ELF-1 (cell line): ENCODE measurements around the gene STXBP5L.
"Not testable (repeated sequence)": the region's sequence is repeated elsewhere in the genome, so short reads cannot be mapped to it uniquely, and the experiment has no call there.

ENCODE experiments used
- DNase-seq: peaks from one replicate; pipeline ENCODE4 v3.0.0-alpha.2; 2016; ENCODE audit warnings: low read depth, low spot score

Gene STXBP5L

DNA sequence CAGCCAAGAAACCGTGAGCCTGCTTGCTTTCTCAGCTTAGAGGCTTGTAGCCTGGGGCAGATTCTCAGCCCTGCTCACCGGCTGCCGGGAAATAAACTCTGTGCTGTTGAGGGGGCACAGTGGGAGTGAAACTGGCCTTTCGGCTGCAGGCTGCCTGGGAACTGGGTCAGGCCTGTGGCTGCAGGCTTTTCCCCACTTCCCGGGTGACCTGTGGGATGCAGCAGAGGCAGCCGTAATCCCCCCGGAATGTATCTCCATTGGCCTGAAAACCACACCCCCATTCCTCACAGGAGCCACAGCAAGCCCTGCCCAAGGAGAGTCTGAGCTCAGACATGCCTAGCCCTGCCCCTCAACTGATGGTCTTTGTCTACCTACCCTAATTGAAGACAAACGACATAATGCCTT is 110.9 kb downstream of the STXBP5L start:
- DNase-seq: peak; percentile 18

DNA sequence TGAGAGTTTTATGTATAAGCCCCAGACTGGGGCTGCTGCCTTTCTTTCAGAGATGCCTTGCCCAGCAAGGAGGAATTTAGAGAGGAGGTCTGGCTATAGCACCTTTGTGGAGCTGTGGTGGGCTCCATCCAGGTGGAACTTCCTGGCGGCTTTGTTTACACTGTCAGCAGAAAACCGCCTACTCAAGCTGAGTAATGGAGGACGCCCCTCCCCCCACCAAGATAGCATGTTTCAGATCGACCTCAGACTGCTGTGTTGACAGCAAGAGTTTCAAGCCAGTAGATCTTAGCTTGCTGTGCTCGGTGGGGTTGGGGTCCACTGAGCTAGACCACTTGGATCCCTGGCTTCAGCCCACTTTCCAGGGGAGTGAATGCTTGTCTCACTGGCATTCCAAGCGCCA is 155.6 kb downstream of the STXBP5L start:
- peak; percentile 49 for DNase-seq

DNA sequence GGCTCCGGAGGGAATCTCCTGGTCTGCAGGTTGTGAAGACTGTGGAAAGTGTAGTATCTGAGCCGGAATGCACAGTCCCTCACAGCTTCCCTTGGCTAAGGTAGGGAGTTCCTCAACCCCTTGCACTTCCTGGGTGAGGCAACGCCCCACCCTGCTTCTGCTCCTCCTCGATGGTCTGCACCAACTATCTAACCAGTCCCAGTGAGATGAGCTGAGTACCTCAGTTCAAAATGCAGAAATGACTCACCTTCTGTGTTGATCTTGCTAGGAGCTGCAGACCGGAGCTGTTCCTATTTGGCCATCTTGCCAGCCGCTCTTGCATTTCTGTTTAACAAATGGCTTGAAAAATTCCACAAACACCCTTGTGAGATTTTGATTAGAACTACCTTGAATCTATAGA is 156.1 kb downstream of the STXBP5L start:
- DNase-seq: no peak

DNA sequence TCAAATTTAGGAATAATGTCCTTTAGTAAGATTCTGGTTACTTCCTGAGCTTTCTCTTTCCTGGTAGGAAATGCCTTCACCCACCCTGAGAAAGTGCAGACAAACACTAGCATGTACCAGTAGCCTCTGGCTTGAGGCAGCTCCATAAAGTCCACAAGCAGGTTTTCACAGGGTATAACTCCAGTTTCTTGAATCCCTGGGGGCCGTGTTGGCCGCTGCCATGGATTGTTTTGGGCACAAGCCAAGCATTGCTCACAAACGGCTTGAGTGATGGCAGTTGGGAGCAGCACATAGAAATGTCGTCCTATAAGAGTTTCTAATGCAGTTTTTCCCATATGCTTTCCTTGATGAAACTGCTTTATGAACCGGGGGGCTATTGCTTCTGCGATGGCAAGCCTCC is 164.1 kb downstream of the STXBP5L start:
- no peak for DNase-seq

DNA sequence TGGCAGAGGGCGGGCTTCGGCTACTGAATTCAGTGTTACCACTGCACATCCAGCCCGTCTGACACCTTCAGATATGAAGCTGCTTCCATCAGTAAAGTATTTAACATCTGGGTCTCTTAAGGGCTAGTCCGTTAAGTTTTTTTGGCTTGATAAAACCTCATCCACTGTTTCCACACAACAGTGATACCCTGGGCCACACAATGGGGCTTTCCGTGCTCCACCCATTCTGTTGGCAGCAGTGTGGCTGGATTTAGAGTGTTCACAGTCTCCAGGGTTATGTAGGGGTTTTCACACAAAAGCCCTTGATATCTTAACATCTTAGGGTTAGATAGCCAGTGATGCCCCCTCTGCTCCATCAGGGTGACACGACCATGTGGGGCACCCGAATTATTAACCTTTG is 165.0 kb downstream of the STXBP5L start:
- DNase-seq: no peak

DNA sequence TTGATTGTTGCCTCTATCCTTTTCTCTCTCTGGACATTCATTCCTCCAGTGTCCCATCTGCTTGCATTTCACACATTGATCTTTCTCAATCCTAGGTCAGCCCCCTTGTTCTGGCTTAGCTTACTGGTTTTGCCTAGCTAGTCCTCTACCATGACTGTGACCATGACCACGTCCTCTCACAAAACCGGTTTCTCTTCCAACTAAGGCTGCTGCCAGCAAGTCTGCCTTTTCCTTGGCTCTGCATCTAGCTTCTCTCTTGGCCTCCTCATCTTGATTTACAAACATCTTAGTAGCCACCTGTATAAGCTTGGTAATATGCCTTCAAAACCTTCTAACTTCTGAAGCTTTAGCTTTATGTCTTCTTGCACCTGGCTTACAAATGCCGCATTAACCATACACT is 167.2 kb downstream of the STXBP5L start:
- DNase-seq: no peak

DNA sequence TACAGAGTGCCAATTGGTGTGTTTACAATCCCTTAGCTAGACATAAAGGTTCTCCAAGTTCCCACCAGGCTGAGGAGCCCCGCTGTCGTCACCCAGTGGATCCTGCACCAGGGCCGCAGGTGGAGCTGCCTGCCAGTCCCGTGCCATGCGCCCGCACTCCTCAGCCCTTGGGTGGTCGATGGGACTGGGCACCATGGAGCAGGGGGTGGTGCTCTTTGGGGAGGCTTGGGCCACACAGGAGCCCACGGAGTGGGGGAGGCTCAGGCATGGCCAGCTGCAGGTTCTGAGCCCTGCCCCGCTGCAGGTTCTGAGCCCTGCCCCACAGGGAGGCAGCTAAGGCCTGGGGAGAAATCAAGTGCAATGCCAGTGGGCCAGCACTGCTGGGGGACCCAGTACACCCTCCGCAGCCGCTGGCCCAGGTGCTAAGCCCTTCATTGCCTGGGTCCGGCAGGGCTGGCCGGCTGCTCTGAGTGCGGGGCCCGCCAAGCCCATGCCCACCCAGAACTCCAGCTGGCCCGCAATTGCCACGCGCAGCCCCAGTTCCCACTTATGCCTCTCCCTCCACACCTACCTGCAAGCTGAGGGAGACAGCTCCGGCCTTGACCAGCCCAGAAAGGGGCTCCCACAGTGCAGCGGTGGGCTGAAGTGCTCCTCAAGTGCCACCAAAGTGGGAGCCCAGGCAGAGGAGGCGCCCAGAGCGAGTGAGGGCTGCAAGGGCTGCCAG is 170.5 kb downstream of the STXBP5L start:
- DNase-seq: not testable (repeated sequence)

DNA sequence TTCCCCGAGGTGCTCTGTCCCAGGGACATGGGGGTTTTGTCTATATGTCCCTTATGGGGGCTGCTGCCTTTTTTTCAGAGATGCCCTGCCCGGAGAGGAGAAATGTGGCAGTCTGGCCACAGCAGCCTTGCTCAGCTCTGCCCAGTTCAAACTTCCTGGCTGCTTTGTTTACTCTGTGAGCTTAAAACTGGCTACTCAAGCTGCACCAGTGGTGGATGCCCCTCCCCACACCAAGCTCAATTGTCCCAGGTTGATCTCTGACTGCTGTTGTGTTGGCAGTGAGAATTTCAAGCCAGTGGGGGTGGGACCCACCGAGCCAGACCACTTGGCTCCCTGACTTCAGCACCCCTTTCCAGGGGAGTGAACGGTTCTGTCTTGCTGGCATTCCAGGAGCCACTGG is 188.9 kb downstream of the STXBP5L start:
- no peak for DNase-seq

DNA sequence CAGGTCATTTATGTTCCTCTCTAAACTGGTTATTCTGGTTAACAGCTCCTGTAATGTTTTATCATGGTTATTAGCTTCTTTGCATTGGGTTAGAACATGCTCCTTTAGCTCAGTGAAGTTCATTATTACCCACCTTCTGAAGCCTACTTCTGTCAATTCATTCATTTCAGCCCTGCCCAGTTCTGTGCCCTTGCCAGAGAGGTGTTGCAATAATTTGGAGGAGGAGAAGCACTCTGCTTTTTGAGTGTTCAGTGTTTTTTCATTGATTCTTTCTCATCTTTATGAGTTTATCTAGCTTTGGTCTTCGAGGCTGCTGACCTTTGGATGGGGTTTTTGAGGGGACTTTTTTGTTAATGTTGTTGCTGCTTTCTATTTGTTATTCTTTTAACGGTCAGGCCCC is 203.1 kb downstream of the STXBP5L start:
- DNase-seq: not testable (repeated sequence)

DNA sequence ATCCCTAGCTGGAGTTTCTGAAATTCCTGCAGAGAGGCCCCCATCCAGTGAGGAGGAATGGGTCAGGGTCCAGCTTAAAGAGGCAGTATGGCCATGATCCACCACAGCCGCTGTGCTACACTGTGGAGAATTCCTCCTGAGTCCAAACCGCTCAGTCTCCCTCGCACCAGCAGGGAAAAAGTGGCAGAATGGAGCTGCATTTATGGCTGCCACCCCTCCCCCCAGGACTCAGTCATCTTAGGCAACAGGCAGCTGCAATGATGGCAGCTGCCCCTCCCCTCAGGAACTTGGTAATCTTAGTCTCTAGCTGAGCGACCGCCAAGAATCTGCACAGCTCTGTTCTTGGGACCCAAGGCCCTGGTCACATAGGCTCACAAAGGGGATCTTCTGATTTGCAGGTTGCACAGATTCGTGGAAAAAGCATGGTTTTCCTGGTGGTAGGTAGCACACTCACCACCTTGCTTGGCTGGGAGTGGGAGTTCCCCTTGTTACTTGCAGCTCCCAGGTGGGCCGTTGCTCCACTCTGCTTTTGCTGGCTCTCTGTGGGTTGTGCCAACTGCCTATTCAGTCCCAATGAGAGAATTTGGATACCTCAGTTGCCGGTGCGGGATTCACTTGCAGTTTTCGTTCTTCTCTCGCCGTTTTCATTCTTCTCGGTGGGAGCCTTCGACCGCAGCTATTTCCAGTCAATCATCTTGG is 204.1 kb downstream of the STXBP5L start:
- peak; percentile 59 for DNase-seq

DNA sequence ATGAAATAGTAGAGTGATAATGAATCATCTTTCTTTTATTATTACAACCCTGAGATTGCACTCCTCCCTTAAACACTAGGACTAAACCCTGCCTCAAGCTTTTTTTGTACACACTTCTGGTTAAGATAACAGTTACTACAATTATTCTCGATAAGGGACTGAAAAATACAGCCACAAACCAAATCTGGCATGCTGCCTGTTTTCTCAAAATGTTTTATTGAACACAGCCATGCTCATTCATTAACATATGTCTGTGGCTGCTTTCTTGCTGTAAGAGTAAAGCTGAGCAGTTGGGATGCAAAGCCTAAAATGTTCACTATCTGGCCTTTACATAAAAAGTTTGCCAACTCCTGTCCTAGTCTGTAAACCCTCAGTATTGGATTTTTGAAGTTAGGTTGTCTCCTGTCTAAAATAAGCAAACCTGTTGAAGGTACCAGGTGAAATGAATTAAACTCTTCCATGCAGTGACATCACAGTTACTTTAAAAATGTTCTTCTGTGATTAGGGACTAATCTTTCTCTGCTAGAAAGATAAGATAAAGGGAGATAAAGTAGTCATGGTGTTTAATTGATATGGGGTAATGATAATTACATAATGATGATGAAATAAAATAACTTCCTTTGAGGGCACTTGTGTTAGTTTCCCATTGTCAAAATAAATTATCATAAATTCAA is 218.2 kb downstream of the STXBP5L start:
- DNase-seq: no peak

DNA sequence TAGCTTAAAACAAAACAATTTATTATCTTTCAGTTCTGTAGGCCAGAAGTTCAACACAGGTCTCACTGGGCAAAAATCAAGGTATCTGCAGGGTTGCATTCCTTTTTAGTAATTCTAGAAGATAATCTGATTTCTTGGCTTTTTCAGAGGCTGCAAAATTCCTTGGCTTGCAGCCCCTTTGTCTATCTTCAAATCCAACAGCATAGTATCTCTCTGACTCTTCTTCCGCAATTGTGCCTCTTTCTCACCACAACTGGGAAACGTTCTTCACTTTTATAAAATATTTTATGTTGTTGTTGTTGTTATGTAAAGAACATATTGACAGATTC is 218.7 kb downstream of the STXBP5L start:
- no peak for DNase-seq

DNA sequence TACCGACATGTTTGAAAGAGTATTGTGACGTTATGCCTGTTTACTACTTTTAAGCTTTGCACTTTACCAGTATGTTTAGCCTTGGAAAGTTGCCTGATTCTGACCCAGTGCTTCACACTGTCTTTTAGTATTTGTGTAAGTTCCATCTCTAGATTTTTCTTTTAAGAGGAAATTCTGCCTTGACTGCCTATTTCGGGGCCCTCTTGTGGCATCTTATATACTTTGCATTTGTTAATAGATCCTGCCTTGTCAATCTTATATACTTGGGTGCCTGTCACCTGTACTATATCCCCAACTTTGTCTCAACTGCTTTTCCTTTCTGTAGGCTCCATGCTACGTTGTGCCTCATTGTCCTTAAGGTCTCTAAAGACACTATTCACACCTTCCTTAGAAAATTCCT is 244.6 kb downstream of the STXBP5L start:
- no peak for DNase-seq

DNA sequence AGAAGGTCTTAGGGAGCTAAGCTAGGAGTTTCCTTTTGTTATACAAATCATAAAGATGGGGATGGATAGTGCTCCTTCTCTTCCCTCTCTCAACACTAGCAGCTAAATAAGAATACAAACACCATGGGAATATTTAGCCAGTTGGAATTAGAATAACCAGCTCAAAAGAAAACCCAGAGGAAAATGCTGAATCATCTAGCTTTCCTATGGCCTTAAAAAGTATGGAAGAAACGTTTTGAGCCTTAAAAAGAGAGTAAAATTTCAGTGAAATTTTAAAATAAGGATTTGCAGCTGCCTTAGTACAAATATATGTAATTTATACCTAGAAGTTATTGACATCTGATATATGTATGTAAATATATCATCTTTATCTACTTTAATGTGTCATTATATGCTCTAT is 245.8 kb downstream of the STXBP5L start:
- DNase-seq: no peak

DNA sequence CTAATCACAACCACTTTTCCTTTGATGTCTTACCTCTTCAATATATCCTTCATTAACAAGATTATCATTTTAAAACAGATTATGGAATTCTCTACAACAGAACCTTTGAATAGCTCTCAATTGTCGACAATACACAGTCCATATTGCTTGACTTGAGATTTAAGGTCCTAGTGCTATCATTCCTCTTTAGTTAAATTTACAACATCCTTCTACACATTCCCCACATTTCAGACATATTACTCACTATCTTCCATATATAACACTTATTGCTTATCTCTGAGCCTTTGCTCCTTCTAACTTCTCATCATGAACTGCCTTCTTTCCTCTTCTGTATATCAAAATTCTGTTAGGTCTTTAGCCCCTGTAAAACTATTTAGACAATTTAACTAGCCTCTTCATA is 247.0 kb downstream of the STXBP5L start:
- DNase-seq: no peak

DNA sequence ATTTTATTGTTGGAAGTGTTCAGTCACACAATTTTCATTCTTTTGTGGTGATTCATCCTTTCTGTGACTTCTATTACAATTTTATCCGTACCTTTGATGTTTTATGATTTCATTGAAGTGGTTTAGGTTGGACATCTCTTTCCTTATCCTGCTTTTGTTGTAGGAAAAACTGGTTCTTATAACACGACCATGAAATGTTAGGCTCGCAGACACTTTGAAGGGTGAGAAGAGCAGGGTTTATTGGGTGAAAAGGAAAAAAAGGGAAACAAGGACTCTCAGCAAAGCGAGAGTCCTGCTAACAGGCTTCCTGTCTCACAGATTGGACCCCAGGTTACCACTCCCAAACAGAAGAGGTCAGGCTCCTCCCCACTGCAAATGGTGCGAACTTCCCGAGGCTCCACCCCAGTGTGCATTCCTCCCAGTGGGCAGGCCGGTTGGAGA is 257.4 kb downstream of the STXBP5L start:
- no peak for DNase-seq

DNA sequence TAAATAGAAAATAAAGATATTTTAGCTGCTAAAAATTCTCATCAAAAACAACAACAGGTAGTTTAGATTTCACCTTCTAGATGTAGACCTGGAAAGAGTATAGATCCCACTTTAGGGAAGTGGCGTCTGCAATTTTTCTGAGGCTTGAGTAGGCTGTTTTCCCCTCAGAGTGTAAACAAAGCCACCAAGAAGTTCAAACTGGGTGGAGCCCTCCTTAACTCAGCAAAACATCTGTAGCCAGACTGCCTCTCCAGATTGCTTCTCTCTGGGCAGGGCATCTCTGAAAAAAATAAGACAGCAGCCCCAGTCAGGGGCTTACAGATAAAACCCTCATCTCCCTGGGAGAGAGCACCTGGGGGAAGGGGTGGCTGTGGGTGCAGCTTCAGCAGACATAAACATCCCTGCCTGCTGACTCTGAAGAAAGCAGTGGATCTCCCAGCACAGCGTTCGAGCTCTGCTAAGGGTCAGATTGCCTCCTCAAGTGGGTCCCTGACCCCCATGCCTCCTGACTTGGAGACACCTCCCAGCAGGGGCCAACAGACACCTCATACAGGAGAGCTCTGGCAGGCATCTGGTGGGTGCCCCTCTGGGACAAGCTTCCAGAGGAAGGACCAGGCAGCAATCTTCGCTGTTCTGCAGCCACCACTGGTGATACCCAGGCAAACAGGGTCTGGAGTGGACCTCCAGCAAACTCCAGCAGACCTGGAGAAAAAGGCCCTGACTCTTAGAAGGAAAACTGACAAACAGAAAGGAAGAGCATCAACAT is 259.6 kb downstream of the STXBP5L start:
- DNase-seq: no peak

DNA sequence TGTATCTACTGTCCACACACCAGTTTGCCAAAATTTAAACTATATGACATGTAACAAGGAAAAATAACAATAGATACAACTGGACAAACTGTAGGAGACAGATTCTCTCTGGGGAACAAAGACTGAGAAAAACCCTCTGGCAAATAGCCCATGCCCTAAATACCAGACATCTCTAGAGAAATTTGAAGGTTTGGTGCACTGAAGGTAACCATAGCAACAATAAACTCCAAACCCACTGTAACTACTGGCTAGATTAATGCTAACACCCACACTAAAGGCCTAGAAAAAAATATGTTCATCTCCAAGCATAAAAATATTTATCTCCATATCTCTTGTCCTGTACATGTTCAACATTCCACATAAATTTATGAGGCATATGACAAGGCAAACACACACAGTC is 267.1 kb downstream of the STXBP5L start:
- no peak for DNase-seq

DNA sequence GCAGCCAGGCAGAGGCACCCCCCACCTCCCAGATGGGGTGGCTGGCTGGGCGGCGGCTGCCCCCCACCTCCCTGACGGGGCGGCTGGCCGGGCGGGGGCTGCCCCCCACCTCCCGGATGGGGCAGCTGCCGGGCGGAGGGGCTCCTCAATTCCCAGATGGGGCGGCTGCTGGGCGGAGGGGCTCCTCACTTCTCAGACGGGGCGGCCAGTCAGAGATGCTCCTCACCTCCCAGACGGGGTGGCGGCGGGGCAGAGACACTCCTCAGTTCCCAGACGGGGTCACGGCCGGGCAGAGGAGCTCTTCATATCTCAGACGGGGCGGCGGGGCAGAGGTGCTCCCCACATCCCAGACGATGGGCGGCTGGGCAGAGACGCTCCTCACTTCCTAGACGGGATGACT is 282.6 kb downstream of the STXBP5L start:
- DNase-seq: not testable (repeated sequence)

DNA sequence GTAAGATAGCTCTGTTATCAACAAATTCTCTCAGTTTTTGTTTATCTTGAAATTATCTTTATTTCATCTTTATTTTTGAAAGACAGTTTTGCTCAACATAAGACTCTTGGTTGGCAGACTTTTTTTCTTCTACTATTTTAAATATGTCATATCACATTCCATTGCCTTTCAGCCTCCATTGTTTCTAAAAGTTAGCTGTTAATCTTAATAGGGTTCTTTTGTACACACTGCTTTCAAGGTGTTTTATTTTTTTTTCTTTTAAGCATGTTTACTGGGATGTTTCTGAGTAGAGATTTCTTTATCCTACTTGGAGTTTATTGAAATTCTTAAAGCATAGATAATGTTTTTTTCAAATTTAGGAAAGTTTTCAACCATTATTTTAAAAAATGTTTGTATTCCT is 294.6 kb downstream of the STXBP5L start:
- DNase-seq: no peak

DNA sequence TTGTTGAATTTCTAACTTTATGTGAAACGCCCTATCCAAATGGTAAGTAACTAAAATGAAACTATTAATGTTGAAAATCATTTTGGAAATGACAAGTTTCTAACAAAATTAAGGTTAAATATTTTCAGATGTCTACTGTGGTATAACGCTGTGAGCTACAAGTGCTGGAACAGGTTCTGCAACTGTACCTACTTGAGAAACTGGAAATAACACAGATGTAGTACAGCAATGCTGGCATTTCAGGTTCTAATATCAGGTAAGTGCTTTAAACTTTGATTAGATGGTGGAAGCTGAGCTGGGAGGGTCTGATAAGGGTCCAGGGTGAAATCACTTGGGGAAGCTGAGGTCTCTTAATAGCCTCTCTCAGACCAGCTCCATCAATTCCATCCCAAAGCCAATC is 315.1 kb downstream of the STXBP5L start:
- DNase-seq: no peak

DNA sequence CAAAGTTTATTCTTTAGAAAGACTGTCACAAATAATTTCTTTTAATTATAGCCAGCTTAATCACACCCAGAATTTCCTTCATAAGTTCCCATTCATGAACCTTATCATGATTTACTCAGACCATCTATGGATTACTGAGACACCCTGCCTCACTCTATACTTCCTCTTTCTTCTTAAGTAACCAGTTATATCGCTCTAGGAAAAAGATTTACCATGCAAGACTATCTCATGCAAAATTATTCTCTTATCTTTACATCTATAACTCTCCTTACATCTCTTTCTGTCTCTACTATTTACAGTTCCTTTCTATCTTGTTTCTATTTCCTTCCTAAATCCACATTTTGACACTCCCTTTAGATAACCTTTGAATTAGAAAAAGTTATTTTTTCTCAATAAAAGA is 321.0 kb downstream of the STXBP5L start:
- no peak for DNase-seq
